ENCODE measurements around the gene RIPK4.

RIPK4 gene

DNA sequence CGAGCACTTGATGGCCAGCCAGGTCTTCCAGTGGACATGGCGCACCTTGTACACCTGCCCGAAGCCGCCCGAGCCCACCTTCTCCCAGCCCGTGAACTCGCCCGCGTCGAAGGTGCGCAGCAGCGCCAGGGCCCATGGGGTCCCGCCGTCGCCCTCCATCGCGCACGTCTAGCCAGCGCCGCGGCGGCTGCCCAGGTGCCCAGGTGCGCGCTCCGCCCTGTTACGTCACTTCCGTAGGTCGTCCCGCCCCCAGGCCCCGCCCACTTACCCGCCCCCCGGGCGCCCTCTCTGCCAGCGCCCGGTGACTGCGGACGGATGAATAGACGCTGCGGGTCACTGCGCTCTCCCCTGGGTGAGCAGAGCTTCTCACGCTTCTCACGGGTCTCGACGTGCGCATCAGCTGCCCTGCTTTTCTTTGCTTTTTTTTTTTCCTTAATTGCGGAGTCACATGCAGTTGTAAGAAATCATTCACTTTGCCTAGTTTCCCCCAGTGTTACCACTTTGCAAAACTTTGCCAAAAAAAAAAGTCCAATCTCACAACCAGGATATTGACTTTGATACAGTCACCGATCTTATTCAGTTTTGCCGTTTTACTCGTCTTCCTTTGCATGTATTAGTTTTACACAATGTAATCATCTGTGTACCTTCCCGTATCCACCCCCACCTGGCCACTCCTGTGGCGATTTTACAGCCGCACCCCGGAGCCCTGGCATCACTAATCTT, at the start of gene RIPK4:
RIPK4 (minus strand) TSS at position 170 of the 723 bp plus-strand sequence; CDS start at position 159, 11 bp downstream.
- DNase-seq (ENCODE audit: low spot score) = no peak

DNA sequence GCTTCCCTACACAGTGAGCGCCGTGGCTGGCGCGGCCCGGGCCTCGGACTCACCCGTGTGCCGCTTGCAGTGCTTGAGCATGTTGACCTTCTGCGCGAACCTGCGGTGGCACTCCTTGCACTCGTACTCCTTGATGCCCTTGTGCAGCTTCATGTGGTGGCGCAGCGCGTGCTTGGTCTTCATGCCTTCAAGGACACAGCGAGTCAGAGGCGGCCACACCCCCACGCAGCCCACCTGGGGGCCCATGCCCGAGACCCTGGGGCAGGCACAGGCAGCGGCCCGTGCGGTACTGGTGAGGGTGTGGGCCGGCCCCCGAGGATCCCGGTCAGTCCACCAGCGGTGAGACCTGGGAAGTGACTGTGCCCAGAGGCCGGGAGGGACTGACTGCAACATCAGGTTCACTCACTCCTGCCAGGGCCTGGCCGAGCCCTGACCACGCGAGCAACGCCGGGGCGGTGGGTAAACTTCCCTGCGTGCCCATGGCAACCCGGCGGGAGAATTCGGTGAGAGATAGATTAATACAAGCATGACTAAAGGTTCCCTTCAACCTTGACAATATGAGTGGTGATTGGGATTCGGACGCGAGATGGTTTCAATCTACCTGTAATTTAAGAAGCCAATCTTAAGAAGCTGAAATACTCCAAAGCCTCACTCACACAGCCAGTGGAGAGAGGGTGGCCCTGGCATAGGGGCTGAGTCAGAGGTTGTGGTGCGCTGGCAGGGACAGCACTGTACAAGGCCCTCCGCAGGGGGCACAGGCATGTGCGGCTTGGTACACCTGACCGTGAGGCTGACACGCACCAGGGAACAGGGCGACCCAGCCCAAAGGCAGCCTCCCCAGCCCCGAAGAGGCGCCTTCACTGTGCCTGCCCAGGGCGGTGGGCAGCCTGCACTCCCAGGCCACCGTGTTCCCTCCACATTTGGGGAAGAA, 49.1 kb upstream of the RIPK4 start:
- DNase-seq (ENCODE audit: low spot score) = no peak

DNA sequence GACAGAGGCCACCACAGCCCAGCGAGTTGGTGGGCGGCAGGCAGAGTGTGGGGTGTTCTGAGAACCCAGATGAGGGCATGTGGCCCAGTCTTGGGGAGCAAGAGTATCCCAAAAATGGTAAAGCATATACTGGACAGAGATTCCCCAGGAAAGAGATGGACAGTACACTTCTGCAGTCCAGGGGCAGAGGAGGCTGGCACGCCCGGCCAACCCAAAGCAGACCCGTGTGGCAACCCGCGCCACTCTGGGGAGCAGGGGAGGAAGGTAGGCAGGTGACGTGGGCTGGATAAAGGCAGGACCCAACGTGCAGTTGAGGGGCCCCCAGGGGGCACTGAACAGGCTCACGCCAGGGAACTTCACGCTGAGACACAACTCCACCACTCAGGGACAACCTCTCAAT, 46.4 kb upstream of the RIPK4 start:
- DNase-seq (ENCODE audit: low spot score) = no peak

DNA sequence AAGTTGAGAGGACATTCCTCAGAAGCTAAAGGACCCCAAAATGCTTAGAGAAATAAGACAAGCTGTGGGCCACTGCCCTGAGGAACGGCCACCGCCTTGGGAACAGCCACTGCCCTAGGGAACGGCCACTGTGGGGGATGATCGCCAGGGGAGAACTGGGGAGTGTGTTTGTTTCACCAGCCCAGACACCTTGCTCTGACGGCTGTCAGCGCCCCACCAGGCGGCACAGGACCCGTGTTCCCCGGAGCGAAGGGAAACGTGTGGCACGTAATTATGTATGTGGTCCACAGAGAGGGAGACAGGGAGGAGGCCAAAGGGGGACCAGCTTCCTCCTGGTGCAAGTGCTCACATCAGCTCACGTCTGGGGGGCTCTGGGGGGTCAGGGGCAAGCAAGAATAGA, 45.8 kb upstream of the RIPK4 start:
- DNase-seq (ENCODE audit: low spot score) = no peak

DNA sequence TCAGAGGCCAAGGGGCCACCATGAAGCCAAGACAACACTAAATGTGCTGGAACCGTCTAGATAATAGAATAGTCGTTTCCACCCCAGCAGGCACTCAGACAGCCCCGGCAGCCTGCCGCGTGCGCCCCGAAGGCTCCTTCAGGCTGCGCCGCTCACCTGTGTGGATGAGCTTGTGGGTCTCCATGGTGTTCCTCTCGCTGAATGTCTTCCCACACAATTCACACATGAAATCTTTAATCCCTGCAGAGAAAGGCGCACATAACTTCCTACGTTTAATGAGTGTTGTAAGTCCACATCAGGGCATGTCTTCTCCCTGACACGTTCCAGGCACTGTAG, 43.7 kb upstream of the RIPK4 start:
- DNase-seq (ENCODE audit: low spot score) = no peak

DNA sequence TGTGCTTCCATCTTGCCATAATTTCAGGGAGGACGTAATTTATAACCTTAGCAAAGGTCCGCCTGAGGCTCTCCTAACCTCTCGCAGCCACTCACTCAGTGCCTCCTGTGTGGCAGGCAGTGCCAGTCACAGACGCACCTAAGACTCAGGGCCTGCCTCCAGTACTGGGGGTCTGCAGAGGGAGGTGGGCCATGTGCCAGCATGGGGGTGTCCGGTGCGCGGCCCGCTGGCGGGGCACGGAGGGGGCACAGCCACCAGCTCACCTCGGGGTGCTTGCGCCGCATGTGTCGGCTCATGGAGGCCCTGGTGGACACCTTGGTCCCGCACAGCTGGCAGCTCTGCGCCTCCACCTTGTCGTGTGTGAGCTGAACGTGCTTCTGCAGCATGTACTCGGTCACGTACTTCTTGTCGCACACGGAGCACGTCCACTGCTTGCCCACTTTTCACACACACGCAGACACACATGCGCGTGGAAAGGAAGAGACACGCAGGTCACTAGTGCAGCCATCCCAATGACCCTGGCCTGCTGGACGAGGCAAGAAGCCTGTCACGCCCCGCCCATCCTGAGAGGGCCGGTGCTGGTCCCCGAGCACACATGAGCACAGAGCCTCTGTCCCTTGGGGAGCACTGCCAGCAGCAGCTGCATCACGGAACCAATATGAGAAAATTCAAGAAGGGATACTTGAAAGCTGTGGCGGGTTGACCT, 43.2 kb upstream of the RIPK4 start:
- DNase-seq (ENCODE audit: low spot score) = no peak

DNA sequence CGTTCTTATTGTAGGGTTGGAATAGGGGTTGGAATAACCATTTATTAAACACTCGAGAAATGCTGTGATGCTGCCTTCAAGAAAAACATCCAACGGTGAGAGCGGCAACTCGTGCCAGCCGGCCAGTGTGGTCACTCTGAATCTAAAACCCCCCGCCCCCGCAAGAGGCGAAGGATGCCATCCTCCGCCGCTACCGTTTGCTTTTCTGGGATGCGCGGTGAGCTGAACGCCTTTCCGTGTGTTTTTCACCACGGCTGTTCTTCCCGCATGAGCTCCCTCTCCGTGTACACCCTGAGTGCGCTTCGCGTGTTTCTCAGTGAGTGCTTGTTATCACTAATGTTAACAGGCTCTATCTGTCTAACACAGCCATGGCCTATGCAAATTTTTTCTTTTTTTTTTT, 42.0 kb upstream of the RIPK4 start:
- DNase-seq (ENCODE audit: low spot score) = no peak

DNA sequence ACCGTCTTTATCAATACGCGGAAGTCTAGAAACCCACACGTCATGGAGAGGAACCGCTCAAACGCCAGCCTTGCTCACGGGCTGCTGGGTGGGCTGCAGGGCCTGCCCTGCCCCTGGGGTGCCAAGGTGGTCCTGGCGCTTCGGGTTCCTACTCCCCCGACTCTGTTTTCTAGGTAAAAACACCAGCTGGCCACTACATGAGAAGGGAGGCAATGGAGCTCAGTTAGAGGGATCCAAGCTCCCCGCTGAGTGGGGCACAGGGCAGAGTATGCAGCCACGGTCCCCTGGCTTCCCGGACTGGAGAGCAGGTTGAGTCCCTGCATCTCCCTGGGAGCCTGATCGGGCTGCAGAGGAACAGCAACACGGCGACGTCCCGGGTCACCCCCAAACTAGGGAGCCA, 41.2 kb upstream of the RIPK4 start:
- no peak for DNase-seq (ENCODE audit: low spot score)

DNA sequence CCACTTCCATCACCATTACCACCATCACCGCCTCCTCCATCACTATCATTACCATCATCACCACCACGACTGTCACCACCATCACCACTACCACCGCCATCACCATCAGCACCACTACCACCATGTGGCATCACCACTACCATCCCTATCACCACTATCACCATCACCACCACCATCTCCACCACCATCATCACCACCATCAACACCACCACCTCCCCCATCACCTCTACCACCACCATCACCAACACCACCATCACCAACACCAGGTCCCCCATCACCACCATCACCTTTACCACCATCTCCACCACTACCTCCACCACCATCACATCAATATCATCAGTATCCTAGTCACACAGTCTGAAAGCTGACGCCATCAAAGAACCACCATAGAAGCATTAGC, 39.9 kb upstream of the RIPK4 start:
- no peak for DNase-seq (ENCODE audit: low spot score)

DNA sequence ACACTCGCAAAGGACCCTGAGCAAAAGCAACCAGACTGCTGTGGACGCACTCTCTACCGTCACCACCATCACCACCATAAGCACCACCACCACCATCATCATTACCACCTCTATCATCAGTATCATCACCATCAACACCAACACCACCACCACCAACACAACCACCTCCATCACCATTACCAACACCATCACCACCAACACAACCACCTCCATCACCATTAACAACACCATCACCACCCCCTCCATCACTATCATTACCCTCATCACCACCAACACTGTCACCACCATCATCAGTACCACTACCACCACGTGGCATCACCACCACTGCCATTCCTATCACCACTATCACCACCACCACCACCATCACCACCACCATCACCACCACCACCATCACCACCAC, 38.8 kb upstream of the RIPK4 start:
- DNase-seq (ENCODE audit: low spot score) = no peak

DNA sequence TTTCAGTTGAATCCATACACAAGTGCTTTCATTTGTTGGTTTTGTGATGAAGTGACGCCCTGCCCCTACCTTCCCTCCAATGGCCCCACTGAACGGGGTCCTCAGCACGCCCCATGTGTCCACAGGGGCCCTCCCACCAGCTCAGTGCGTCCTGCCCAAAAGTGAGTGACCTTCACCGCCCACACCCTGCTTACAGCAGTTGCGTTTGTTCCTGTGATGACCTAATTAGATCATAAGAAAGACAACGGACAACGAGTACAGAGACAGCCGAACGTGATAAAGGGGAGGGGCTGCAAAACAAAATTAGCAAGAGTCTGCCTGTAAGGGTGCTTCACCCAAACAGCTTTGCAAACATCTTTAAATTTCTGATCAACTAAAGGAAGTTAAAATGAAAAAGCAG, 38.2 kb upstream of the RIPK4 start:
- no peak for DNase-seq (ENCODE audit: low spot score)

DNA sequence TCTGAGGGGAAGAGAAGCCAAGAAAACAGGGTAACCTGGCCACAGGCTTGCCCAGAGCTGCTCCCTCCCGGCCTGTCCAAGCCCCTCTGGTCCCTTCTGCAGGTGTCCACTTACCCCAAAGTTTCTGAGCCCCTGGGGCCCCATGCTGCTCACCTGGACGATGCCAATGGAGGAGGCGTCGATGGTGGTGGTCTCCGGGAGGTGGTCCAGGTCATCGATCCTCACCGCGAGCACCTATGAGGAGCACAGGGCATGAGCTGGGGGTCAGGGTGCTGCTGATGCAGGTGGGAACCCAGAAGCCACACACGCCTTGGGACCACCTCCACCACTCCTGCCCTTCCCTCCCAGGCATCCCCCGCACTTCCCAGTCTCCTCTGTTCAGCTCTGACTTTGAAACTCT, 37.5 kb upstream of the RIPK4 start:
- DNase-seq (ENCODE audit: low spot score) = no peak

DNA sequence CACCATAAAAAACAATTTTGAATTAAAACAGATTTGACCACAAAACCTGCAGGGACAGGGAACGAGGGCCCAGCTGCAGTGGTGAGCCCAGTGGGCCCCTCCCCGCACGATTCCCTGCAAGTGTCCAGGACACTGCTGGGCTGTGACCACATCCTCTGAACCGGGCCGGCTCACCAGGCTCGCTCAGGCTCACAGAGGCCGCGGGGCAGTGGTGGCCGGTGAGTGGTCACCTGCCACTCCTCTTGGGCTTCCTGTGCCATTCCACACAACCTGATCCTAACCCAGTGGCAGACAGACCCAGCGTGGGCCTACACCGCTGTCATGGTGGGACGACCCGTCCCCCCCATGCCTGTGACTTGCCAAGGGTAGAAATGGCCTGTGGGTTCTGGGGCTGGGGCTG, 36.5 kb upstream of the RIPK4 start:
- no peak for DNase-seq (ENCODE audit: low spot score)

DNA sequence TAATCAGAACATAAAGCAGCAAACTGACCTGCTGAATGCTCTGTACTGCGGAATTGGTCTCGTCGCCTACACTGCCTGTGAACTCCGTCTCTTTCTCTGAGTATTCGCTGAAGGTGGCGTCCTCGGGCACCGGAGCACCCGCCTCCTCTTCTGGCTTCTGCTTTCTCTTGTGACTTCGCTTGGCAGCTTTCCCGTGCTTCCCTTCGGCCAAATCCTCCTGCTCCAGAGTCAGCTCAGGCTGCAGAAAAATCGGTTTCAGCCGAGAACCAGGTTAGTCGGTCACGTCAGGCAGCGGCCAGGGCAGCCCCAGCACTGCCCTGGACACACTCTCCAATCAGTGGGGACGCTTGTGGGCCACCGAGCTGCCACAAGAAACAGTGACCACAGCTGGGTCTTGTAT, 35.8 kb upstream of the RIPK4 start:
- DNase-seq (ENCODE audit: low spot score) = peak; percentile 81

DNA sequence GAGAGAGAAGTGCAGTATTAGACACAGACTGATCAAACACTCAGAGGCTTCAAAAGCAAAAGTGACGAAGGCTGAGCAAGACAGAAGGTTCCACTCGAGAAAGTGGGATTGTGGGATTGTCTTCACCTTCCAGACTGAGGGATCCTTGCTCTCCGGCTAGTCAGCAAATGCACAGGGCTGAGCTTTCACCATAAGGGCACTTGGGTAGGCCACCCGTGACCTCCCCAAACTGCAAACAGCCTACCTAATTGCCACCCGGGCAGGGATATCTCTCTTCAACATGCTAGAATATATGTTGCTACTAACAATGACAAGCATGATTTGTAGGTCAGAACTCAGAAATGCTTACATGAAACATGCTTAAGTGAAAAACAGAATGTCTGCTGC, 35.3 kb upstream of the RIPK4 start:
- no peak for DNase-seq (ENCODE audit: low spot score)

DNA sequence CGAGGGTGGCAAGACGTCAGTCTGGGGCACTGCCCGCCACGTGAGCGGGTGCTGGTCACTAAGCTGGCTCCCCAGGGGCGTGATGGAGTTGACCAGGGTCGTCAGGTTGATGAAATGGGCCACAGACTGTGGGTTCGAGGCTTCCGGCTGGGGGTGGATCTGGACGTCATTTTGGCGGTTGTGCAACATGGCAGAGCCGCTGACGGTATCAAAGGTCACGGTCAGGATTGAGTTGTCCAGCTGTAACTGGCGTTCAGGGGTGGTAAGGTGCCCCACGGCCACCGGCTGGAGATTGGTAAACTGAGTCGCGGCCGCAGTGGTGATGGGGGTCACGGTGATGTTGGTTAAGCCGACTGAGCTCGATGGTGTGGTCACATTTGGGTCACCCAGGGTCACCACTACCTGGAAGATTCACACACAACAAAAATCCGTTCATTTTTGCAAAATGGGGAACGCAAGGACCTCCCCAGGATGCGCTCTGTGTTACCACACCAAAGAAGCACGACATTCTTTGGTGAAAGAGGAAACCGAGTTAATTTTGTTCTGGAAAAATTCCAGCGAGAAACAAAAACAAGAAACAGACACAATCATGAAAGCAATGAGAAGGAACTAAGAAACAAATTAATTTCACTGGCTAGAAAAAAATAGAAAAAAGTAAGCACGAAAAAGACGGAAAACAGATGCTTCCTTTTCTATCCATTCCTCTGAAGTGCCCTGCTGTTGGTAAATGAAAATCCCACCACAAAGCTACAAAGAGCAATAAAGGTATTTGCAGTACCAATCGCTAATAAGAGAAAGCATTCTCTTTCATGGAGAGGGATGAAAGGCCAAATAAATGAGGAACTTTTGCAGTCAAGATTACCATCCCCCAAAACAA, 34.7 kb upstream of the RIPK4 start:
- DNase-seq (ENCODE audit: low spot score) = no peak

DNA sequence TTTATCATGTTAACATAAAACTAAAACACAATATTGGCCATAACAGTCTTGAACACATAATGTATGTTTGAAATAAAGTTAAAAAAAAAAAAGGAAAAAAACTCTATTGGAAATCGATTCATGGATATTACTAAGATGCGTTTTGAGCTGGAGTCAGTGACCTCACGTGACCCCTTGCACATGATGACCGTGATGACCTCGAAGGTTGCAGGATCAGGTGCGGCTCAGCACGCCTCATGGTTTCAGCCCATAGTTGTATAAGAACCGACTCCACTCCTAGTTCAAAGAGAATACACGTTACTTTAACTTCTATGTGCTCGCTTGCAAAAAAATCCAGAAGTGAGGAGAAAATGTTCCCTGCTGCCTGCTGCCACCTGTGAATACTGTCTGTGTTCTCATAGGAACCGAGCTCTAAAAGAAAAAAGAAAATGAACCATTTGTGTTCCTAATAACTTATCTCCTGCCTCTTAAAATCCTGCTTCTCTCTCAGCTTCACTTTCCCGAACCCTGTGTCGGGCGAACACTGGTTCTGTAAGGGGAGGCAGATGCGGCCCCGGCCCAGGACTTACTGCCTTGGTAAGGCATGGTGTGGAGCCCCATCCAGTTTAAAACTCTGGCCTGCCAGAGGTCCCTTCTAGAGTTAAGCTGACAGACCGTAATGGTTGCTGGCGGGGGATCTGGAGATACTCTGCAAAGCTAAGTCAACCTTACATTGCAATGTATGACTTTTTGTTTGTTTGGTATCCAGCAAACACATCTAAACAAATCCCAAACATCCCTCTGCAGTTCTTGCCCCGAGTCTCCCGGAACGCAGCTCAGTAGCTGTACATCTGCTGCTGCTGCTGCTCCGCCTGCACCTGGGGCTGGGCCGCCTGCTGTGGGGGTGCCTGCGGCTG, 33.8 kb upstream of the RIPK4 start:
- DNase-seq (ENCODE audit: low spot score) = no peak

DNA sequence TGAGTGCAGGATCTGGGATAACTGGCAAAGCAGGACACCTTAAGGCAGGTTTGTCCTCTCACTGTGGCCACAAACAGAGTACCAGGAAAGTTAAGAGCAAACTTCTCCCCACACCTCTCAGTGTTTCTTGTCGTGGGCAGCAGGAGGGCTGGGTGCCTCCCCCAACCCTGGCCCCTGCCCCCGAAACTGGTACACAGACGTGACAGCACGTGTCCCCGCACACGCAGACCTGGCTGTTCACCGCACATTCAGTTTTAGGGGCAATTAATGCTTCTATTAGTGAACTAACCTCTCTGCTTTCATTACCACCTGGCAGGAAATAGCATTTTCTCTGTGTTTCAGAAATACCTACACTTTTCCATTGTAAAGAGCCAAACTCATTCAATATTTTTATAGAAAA, 32.9 kb upstream of the RIPK4 start:
- no peak for DNase-seq (ENCODE audit: low spot score)

DNA sequence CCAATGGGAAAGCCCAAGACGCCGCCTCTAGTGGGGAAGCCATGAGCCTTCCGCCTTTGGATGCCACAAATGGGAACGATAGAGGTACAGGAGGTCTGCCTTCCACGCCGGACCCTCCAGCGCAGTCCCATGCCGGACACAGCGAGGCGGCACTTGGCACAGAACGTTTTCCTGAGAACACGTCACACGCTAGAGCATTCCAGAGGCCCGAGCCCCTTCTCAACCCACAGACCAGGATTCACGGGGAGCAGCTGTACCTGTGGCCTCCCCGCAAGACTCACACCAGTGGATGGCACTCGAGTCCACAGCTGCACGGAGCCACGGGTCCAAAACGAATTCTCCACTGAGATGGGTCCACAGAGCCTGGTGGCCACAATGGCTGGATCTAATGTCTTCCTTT, 31.5 kb upstream of the RIPK4 start:
- DNase-seq (ENCODE audit: low spot score) = no peak

DNA sequence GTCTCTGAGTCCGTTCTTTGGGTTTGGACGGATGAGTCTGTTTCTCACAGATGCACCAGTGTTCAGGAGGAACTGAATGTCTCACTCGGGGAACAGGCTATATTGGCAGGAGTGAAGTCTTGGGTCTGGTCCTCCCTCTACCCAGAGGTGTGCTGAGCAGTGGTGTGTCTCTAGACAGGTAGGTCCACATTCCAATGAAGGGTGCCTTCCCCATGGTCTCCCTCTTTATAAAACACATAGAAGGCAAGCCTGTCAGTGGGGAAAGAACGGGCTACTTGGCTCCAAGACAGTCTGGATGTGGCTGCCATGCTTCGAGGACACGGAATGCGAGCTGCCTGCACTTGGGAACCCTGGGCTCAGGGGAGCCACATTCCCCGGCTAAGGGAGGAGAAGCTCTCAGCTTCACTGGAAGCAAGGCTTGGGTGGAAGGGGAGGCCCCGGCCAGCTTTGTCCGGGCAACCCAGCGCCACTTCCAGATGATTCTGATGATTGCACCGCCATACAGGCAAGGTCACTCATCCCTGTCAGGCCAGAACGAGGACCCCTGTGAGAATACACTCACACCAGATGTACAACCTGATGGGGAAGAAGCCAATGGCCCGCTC, 29.7 kb upstream of the RIPK4 start:
- DNase-seq (ENCODE audit: low spot score) = no peak

DNA sequence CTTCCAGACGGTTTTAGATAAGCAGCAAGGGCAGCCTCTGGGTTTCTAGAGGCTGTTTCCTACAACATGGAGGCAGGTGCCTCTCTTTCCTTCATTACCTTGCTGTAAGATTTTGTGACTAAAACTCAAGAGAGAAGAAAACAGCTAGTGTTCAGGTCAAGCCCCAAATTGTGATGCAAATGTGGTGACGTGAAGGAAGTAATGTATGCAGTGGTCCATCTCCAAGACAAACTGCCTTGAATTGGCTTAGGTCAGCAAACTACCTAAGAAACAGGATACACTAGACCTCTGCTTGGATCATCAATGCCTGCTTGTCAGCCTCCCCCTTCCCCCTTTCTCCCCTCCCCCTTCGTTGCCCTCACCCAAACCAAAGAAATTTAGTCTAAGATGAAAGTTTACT, 28.9 kb upstream of the RIPK4 start:
- no peak for DNase-seq (ENCODE audit: low spot score)
